GM12873 (cell line): Measurements from ENCODE around the gene ANLN.

Experiments used
- TF ChIP-seq, protein P1 (sequence below): IDR thresholded peaks from 2 replicates; pipeline ENCODE4 v1.5.1; 2012; ENCODE audit warnings: low read depth, mild to moderate bottlenecking, moderate library complexity, low read length, control low read depth; ENCODE audit not compliant: insufficient read depth; ENCODE audit errors: missing control alignments

ANLN gene

DNA sequence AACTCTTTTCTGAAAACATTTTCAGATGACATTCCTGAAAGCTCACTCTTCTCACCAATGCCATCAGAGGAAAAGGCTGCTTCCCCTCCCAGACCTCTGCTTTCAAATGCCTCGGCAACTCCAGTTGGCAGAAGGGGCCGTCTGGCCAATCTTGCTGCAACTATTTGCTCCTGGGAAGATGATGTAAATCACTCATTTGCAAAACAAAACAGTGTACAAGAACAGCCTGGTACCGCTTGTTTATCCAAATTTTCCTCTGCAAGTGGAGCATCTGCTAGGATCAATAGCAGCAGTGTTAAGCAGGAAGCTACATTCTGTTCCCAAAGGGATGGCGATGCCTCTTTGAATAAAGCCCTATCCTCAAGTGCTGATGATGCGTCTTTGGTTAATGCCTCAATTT is 16.5 kb downstream of the ANLN start:
- TF ChIP-seq, protein P1, sequence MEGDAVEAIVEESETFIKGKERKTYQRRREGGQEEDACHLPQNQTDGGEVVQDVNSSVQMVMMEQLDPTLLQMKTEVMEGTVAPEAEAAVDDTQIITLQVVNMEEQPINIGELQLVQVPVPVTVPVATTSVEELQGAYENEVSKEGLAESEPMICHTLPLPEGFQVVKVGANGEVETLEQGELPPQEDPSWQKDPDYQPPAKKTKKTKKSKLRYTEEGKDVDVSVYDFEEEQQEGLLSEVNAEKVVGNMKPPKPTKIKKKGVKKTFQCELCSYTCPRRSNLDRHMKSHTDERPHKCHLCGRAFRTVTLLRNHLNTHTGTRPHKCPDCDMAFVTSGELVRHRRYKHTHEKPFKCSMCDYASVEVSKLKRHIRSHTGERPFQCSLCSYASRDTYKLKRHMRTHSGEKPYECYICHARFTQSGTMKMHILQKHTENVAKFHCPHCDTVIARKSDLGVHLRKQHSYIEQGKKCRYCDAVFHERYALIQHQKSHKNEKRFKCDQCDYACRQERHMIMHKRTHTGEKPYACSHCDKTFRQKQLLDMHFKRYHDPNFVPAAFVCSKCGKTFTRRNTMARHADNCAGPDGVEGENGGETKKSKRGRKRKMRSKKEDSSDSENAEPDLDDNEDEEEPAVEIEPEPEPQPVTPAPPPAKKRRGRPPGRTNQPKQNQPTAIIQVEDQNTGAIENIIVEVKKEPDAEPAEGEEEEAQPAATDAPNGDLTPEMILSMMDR = no peak

DNA sequence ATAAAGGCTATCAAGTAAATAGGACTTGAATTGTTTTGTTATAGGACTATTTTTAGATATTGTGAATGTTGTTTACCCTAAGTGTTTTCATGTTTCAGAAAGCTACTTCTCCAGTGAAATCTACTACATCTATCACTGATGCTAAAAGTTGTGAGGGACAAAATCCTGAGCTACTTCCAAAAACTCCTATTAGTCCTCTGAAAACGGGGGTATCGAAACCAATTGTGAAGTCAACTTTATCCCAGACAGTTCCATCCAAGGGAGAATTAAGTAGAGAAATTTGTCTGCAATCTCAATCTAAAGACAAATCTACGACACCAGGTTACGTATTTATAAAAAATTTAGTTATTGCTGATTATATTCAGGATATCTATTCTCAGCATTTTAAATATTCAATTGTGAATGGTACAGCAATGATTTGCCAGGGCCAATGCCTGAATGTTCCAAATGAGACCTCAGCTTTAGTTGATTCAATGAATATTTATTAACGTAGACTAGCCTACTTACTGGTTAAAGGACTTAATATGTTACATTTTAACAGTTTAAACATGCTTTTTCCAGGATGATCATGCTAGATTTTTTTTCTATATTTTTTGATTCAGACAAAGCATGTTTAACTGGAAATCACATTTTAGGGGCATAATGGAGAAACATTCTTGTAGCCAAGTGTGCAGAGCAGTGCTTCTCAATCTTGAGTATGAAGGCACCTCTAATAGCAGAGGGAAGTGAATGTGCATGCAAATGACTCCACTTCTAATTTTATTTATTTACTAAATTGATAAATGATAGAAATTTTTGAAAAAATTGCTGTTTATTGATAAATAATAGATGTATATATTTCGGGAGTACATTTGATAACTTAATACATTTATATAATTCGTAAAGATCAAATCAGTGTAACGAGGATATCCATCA is 18.2 kb downstream of the ANLN start:
- TF ChIP-seq, protein P1 = no peak

DNA sequence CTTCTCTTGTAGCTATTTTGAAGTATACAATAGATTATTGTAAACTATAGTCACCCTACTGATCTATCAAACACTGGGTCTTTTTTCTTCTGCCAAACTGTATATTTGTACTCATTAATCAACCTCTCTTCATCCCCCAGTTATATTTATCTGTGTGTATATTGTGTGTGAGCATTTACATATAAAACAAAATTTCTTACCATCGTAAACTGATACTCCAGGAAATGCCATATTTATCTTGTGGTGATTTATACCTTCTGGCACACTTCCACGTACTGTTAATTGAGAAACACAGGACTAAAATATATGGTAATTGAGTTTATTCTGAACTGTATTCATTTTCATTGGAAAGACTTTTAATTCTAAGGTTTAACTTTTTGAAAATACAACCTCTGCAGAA is 18.9 kb downstream of the ANLN start:
- TF ChIP-seq, protein P1 = no peak

DNA sequence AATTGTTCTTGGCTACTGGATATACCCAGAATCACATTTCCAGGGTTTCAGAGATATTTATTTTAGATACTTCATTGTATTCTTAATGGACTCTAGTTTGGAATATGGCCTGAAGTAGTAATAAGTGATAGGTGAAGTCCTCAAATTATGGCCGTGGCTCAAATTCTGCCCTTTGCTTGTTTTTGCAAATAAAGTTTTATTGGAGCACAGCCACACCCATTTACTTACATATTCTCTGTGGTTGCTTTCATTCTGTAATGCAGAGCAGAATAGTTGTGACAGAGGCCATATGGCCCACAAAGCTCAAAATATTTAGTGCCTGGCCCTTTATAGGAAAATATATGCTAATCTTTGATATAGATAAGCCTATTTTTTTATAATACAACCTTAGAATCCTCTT is 19.5 kb downstream of the ANLN start:
- TF ChIP-seq, protein P1 = no peak

DNA sequence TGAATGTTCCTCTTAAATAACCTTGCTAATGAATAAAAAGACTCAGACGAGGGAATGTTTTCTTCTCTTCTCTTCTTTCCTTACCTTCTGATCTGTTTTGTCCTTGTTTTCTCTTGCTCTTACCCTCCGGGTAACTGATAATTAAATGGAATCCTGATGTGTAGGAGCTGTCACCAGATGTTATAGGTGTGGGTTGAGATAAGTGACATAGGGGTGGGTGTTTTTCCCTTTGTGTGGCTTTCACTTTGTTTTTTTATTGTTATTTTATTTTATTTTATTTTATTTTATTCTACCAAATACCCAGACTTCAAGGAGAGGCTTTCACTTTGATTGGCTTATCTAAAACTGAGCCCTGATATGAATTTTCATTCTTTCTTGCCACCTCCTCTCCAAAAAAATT is 25.5 kb downstream of the ANLN start:
- TF ChIP-seq, protein P1 = no peak

DNA sequence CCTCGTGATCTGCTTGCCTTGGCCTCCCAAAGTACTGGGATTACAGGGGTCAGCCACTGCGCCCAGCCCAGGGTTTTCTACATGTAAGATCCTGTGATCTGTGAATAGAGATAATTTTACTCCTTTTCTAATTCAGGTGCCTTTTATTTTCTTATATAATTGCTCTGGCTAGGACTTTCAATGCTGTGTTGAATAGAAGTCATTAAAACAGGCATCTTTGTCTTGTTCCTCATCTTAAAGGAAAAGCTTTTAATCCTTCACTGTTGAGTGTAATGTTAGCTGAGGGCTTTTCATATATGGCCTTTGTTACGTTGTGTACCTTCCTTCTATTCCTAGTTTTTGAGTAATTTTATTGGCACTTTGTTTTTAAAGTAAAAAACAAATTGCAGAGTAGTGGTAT is 26.6 kb downstream of the ANLN start:
- TF ChIP-seq, protein P1 = no peak

DNA sequence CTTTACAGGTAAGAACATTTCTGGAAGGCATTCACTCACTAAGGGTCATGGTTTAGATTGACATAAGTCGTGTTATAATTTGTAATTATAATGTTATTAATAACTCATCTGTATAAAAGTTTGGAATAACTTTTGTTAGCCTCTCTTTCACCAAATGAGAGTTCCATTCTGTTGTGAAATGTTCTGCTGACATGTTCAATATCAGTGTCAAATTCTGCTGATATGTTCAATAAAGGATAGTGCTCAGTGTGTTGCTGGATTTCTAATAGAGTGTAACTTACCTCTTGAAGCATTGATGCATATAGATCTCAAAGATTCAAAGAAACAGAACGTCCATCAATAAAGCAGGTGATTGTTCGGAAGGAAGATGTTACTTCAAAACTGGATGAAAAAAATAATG is 30.6 kb downstream of the ANLN start:
- TF ChIP-seq, protein P1 = no peak
